ENCODE measurements around the gene CYP4F11. TPM values are rescaled to one million over a fixed set of nuclear protein-coding genes. Genes with fewer than 3 reads are reported as not detected.

The CYP4F11 gene
- total and polyA plus RNA-seq, 2 experiments from 2014 or later: not detected

DNA sequence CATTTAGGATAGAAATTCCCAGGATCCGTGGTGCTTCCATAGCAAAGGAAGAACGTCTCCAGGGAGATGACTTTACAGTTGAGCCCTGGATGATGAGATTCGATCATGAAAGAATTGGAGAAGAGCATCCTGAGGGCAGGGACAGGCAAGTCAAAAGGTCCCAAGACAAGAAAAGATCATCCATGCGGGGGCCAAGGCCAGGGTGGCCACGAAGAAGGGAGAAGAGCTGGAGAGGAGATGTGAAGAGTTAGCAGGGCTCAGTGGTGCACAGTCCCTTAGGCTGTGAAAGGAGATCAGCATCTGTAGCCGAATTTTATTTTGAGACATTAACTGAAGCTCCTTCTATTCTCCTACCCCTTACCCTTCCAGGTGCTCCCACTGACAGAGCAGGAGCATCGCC, 43.4 kb upstream of the CYP4F11 start:
- DNase-seq (ENCODE audit: low spot score): no peak
- Mint-ChIP-seq H3K4me3 (no peak overlapping the region), H3K36me3 (ENCODE audit: low read depth) (peaks cover 21% of the 10 kb centered on the region), H3K9me3 (peaks cover 91% of the 10 kb centered on the region), H3K27me3 (ENCODE audit: insufficient read depth, low read depth, poor library complexity) (no peaks in the 10 kb centered on the region), H3K27ac (no peak overlapping the region), H3K4me1 (no peaks in the 10 kb centered on the region)
- H3F3A ChIP-seq (replicated peaks; ENCODE audit: low read depth): no peaks in the 10 kb centered on the region
- no peak overlapping the region for H3K4me3 ChIP-seq
- no peak overlapping the region for H2AFZ ChIP-seq
- ATAC-seq: no peak
- no peaks in the 10 kb centered on the region for H4K20me1 ChIP-seq (replicated peaks; ENCODE audit: insufficient read depth)
- H3K27ac ChIP-seq (ENCODE audit: low read depth): no peak overlapping the region
- no peaks in the 10 kb centered on the region for H3K9me2 ChIP-seq (ENCODE audit: insufficient read depth)
- H3K4me2 ChIP-seq: no peak overlapping the region
- no peaks in the 10 kb centered on the region for H3K27me3 ChIP-seq (ENCODE audit: insufficient read depth)
- TF ChIP-seq, protein P1, sequence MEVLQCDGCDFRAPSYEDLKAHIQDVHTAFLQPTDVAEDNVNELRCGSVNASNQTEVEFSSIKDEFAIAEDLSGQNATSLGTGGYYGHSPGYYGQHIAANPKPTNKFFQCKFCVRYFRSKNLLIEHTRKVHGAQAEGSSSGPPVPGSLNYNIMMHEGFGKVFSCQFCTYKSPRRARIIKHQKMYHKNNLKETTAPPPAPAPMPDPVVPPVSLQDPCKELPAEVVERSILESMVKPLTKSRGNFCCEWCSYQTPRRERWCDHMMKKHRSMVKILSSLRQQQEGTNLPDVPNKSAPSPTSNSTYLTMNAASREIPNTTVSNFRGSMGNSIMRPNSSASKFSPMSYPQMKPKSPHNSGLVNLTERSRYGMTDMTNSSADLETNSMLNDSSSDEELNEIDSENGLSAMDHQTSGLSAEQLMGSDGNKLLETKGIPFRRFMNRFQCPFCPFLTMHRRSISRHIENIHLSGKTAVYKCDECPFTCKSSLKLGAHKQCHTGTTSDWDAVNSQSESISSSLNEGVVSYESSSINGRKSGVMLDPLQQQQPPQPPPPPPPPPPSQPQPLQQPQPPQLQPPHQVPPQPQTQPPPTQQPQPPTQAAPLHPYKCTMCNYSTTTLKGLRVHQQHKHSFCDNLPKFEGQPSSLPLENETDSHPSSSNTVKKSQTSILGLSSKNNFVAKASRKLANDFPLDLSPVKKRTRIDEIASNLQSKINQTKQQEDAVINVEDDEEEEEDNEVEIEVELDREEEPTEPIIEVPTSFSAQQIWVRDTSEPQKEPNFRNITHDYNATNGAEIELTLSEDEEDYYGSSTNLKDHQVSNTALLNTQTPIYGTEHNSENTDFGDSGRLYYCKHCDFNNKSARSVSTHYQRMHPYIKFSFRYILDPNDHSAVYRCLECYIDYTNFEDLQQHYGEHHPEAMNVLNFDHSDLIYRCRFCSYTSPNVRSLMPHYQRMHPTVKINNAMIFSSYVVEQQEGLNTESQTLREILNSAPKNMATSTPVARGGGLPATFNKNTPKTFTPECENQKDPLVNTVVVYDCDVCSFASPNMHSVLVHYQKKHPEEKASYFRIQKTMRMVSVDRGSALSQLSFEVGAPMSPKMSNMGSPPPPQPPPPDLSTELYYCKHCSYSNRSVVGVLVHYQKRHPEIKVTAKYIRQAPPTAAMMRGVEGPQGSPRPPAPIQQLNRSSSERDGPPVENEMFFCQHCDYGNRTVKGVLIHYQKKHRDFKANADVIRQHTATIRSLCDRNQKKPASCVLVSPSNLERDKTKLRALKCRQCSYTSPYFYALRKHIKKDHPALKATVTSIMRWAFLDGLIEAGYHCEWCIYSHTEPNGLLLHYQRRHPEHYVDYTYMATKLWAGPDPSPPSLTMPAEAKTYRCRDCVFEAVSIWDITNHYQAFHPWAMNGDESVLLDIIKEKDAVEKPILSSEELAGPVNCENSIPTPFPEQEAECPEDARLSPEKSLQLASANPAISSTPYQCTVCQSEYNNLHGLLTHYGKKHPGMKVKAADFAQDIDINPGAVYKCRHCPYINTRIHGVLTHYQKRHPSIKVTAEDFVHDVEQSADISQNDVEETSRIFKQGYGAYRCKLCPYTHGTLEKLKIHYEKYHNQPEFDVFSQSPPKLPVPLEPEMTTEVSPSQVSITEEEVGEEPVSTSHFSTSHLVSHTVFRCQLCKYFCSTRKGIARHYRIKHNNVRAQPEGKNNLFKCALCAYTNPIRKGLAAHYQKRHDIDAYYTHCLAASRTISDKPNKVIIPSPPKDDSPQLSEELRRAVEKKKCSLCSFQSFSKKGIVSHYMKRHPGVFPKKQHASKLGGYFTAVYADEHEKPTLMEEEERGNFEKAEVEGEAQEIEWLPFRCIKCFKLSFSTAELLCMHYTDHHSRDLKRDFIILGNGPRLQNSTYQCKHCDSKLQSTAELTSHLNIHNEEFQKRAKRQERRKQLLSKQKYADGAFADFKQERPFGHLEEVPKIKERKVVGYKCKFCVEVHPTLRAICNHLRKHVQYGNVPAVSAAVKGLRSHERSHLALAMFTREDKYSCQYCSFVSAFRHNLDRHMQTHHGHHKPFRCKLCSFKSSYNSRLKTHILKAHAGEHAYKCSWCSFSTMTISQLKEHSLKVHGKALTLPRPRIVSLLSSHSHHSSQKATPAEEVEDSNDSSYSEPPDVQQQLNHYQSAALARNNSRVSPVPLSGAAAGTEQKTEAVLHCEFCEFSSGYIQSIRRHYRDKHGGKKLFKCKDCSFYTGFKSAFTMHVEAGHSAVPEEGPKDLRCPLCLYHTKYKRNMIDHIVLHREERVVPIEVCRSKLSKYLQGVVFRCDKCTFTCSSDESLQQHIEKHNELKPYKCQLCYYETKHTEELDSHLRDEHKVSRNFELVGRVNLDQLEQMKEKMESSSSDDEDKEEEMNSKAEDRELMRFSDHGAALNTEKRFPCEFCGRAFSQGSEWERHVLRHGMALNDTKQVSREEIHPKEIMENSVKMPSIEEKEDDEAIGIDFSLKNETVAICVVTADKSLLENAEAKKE (CRISPR knock-in tag; IDR thresholded peaks at IDR 0.05): no peak
- TF ChIP-seq, protein P2, sequence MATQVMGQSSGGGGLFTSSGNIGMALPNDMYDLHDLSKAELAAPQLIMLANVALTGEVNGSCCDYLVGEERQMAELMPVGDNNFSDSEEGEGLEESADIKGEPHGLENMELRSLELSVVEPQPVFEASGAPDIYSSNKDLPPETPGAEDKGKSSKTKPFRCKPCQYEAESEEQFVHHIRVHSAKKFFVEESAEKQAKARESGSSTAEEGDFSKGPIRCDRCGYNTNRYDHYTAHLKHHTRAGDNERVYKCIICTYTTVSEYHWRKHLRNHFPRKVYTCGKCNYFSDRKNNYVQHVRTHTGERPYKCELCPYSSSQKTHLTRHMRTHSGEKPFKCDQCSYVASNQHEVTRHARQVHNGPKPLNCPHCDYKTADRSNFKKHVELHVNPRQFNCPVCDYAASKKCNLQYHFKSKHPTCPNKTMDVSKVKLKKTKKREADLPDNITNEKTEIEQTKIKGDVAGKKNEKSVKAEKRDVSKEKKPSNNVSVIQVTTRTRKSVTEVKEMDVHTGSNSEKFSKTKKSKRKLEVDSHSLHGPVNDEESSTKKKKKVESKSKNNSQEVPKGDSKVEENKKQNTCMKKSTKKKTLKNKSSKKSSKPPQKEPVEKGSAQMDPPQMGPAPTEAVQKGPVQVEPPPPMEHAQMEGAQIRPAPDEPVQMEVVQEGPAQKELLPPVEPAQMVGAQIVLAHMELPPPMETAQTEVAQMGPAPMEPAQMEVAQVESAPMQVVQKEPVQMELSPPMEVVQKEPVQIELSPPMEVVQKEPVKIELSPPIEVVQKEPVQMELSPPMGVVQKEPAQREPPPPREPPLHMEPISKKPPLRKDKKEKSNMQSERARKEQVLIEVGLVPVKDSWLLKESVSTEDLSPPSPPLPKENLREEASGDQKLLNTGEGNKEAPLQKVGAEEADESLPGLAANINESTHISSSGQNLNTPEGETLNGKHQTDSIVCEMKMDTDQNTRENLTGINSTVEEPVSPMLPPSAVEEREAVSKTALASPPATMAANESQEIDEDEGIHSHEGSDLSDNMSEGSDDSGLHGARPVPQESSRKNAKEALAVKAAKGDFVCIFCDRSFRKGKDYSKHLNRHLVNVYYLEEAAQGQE (IDR thresholded peaks at IDR 0.05; ENCODE audit: unreplicated experiment): no peak
- TF ChIP-seq POLR2AphosphoS5 (IDR thresholded peaks at IDR 0.05; ENCODE audit: low read depth) (no peak), ZNF114 (CRISPR knock-in tag; IDR thresholded peaks at IDR 0.05) (no peak), JUNB (IDR thresholded peaks at IDR 0.05; ENCODE audit: unreplicated experiment) (no peak), CTCF (conservative IDR thresholded peaks at IDR 0.05; ENCODE audit: low read depth in 2 of 2) (no peak), STAT1 (IDR thresholded peaks at IDR 0.05; ENCODE audit: unreplicated experiment) (no peak), EZH2phosphoT487 (IDR thresholded peaks at IDR 0.05; ENCODE audit: unreplicated experiment) (no peak), EZH2 (IDR thresholded peaks at IDR 0.05; ENCODE audit: low read depth, unreplicated experiment) (no peak), NANOG (IDR thresholded peaks at IDR 0.05; ENCODE audit: borderline replicate concordance) (no peak), ZNF331 (CRISPR knock-in tag; IDR thresholded peaks at IDR 0.05; ENCODE audit: low read depth) (no peak), CREB1 (CRISPR knock-in tag; IDR thresholded peaks at IDR 0.05; ENCODE audit: low read depth) (no peak), ETS1 (IDR thresholded peaks at IDR 0.05) (no peak)
- no peaks in the 10 kb centered on the region for H3K4me1 ChIP-seq (ENCODE audit: insufficient read depth)
- H3K36me3 ChIP-seq (ENCODE audit: insufficient read depth): 0 out of 2 replicates have a peak, but pooled peaks cover 2% of the 10 kb centered on the region
- no peaks in the 10 kb centered on the region for H3K79me2 ChIP-seq (replicated peaks; ENCODE audit: insufficient read depth)

All from GM23338 (cell line).